Peyer's patch (tissue), 4 donors: ENCODE data around the gene NFE2. TPM values are rescaled to one million over a fixed set of nuclear protein-coding genes. Genes with fewer than 3 reads are reported as not detected.

Experiments used
- DNase-seq, 3 donors: peaks; one replicate each; pipeline ENCODE4 v3.0.0-alpha.2; 2017 to 2019
- H3K27ac ChIP-seq, 4 donors: fragments of 200-600 bp; sonication (generic); one replicate each; pipeline ENCODE4 v1.5.1; 2016 to 2019
- H3K27me3 ChIP-seq, 2 donors: fragments of 200-600 bp; sonication (generic); one replicate each; pipeline ENCODE4 v1.5.1; 2019
- H3K36me3 ChIP-seq, 3 donors: fragments of 200-600 bp; sonication (generic); one replicate each; pipeline ENCODE4 v1.5.1; 2016 to 2019
- H3K4me1 ChIP-seq, 4 donors: fragments of 200-600 bp; sonication (generic); one replicate each; pipeline ENCODE4 v1.5.1; 2016 to 2019
- H3K4me3 ChIP-seq, 4 donors: fragments of 200-600 bp; sonication (generic); 1 replicate in 3 of 4; 2 replicates in 1 of 4; pipeline ENCODE4 v1.5.1; 2016 to 2019; ENCODE audit warnings: mild to moderate bottlenecking in 1 of 4
- H3K9me3 ChIP-seq, 4 donors: fragments of 200-600 bp; sonication (generic); one replicate each; pipeline ENCODE4 v1.5.1; 2016 to 2019; ENCODE audit warnings: mild to moderate bottlenecking in 1 of 4
- CTCF ChIP-seq, 6 experiments: fragments of 450-650 bp in 4 of 6; fragments of 200-600 bp in 2 of 6; sonication (generic) in 1 of 6; IDR thresholded peaks; one replicate each; pipeline ENCODE4 v1.5.1; 2017 to 2019; ENCODE audit warnings: antibody characterized with exemption in 6 of 6, mild to moderate bottlenecking in 3 of 6, moderate library complexity in 1 of 6
- POLR2A ChIP-seq, 2 donors: fragments of 450-650 bp; IDR thresholded peaks; one replicate each; pipeline ENCODE4 v1.5.1; 2017; ENCODE audit warnings: antibody characterized with exemption in 2 of 2, mild to moderate bottlenecking in 2 of 2, moderate library complexity in 2 of 2
- small RNA-seq, 2 donors: library from RNA; depleted of rRNA; stranded (forward); fragments of <200 nt; gene quantifications; one replicate each; pipeline ENCODE3, GENCODE V24; 2016
- total RNA-seq, 4 donors: library from RNA; depleted of rRNA; stranded (reverse); fragments of >200 nt; gene quantifications; one replicate each; pipeline ENCODE4 v1.1.0, GENCODE V29; 2016

Gene NFE2
- total RNA-seq, 4 donors from 2014 or later, result not detected

- H3K27me3 ChIP-seq, result no peaks in the 10 kb centered on the region
- TF ChIP-seq POLR2A (IDR thresholded peaks at IDR 0.05) (no peak), CTCF (IDR thresholded peaks at IDR 0.05) (peak; percentile 16 to 73 (median 63))
- H3K9me3 ChIP-seq, result no peaks in the 10 kb centered on the region
- peaks cover 0 to 22% (median 0%) of the 10 kb centered on the region in 3 donors for H3K36me3 ChIP-seq
- DNase-seq, result no peak
- no peak overlapping the region for H3K27ac ChIP-seq
- H3K4me1 ChIP-seq, result no peaks in the 10 kb centered on the region
- H3K4me3 ChIP-seq, result no peak overlapping the region
These were observed 49.0 kb downstream of the NFE2 start for GRCh38 chr12:54251667-54252284.

GRCh38 chr12:54249489-54249888, 51.3 kb downstream of the NFE2 start:
- TF ChIP-seq POLR2A (IDR thresholded peaks at IDR 0.05) (no peak), CTCF (IDR thresholded peaks at IDR 0.05) (no peak)
- no peak for DNase-seq
- Histone ChIP-seq H3K4me1 (no peaks in the 10 kb centered on the region), H3K27me3 (no peaks in the 10 kb centered on the region), H3K4me3 (no peak overlapping the region), H3K36me3 (peaks cover 0 to 23% (median 0%) of the 10 kb centered on the region in 3 donors), H3K27ac (no peak overlapping the region), H3K9me3 (no peaks in the 10 kb centered on the region)

- DNase-seq, result no peak
- Histone ChIP-seq H3K27me3 (no peaks in the 10 kb centered on the region), H3K27ac (no peak overlapping the region), H3K4me1 (no peaks in the 10 kb centered on the region), H3K9me3 (no peaks in the 10 kb centered on the region), H3K4me3 (no peak overlapping the region), H3K36me3 (peaks cover 0 to 44% (median 0%) of the 10 kb centered on the region in 3 donors)
- no peak for TF ChIP-seq CTCF (IDR thresholded peaks at IDR 0.05)
- TF ChIP-seq POLR2A (IDR thresholded peaks at IDR 0.05), result no peak
These were observed 54.7 kb downstream of the NFE2 start for GRCh38 chr12:54246011-54246641.

Small RNA genes lying within 50 kb of the gene (small RNA-seq; reads per million reads assigned to genes)
- gene MIR148B, result 20.3 to 93.8 reads per million in 2 donors
- gene RN7SL390P, result 0 reads per million in 2 donors
- gene RN7SL744P, result 0 reads per million in 2 donors
- gene RNU6-950P, result 0 reads per million in 2 donors

Other genes starting within 250 kb of the NFE2 start
- gene HOXC4, start 247.2 kb downstream of the NFE2 start, total RNA-seq, result 1 to 10 TPM; 1.1 to 8.3 (median 1.8) TPM
- gene SMUG1, start 112.0 kb downstream of the NFE2 start, total RNA-seq, result 10 to 100 TPM; 37.7 to 86.6 (median 54.2) TPM
- 10 to 100 TPM; 14.9 to 33.0 (median 20.4) TPM for gene CBX5, start 20.9 kb downstream of the NFE2 start, total RNA-seq
- gene HNRNPA1, start 20.3 kb downstream of the NFE2 start, total RNA-seq, result 100 to 1,000 TPM; 198 to 703 (median 254) TPM
- gene COPZ1, start 24.1 kb upstream of the NFE2 start, total RNA-seq, result 10 to 100 TPM; 42.4 to 66.9 (median 54.2) TPM
- gene GPR84, start 63.5 kb upstream of the NFE2 start, total RNA-seq, result not detected
- gene ZNF385A, start 83.7 kb upstream of the NFE2 start, total RNA-seq, result 10 to 100 TPM in 2 of 4 donors, 1 to 10 TPM in 2; 7.3 to 28.1 (median 9.7) TPM
- gene ITGA5, start 118.3 kb upstream of the NFE2 start, total RNA-seq, result 10 to 100 TPM; 21.0 to 78.4 (median 44.5) TPM
- gene GTSF1, start 172.6 kb upstream of the NFE2 start, total RNA-seq, result 1 to 10 TPM in 1 of 4 donors, not detected in 3; 1.8 TPM
- gene NCKAP1L, start 196.7 kb upstream of the NFE2 start, total RNA-seq, result 10 to 100 TPM in 2 of 4 donors, 1 to 10 TPM in 2; 7.4 to 33.8 (median 10.4) TPM
- 1 to 10 TPM in 3 of 4 donors, under 1 TPM in 1; 0.88 to 9.1 (median 2.9) TPM for gene PDE1B, start 248.6 kb upstream of the NFE2 start, total RNA-seq